HG02884 (cell line): ENCODE results near the gene ACAT1.
"Not testable (repeated sequence)": the region's sequence is repeated elsewhere in the genome, so short reads cannot be mapped to it uniquely, and the experiment has no call there.

Experiments used
- ATAC-seq: cut with Tn5 transposase; IDR thresholded peaks from one replicate; pipeline ENCODE4 v1.9.1; 2021; ENCODE audit warnings: mild to moderate bottlenecking, moderate library complexity; ENCODE audit not compliant: unreplicated experiment

Gene ACAT1

DNA sequence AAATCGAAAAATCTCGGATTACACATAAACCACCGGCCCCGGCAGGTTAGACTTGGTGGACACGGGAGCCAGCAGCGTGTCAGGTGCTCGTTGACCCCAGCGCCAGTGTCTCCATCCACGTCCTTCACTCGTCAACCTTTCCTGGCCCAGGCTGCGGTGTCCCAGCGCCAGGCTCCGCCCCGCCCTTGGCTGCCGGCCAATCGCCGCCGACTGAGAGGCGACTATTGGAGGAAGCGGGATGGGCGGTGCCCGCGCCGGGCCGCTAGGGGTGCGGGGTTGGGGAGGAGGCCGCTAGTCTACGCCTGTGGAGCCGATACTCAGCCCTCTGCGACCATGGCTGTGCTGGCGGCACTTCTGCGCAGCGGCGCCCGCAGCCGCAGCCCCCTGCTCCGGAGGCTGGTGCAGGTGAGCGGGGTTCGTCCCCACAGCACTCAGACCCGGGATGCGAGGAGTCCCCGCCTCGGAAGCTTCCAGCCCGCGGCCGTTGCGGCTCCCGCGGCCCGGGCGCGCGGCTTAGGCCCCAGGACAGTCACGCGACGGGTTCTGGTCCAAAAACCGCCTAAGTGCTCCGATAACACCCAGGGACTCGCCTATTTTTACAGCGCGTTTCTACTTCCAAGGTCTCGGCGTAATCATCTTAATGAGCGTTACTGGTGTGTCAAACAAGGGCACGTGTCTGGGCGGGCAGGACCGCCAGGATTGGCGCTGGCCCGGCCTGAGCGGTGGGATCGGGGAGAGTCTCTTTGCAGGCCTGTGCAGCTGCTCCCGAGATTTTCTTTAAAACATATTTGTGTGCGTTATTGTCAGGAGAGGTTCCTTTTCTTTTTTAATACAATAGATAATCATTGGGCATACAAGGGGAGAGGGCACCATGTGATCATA, at the start of gene ACAT1:
TSS of gene ACAT1 (plus strand) at position 294 of the 882 bp plus-strand sequence. CDS start at position 334, 40 bp downstream.
- ATAC-seq, result peak; percentile 93

DNA sequence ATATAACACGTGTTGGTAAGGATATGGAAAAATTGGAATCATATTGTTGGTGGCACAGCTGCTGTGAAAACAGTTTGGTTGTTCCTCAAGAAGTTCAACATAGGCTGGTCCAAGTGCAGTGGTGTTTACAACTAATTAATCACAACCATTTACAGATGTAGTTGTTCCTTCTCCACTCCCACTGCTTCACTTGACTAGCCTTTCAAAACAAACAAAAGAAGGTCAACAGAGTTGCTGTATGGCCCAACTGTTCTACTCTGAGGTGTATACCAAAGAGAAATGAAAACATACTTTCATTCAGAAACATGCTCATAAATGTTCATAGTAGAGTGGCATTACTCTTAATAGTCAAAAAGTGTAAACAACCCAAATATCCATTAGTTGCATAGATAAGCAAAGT, 36.6 kb upstream of the ACAT1 start:
- ATAC-seq, result no peak

DNA sequence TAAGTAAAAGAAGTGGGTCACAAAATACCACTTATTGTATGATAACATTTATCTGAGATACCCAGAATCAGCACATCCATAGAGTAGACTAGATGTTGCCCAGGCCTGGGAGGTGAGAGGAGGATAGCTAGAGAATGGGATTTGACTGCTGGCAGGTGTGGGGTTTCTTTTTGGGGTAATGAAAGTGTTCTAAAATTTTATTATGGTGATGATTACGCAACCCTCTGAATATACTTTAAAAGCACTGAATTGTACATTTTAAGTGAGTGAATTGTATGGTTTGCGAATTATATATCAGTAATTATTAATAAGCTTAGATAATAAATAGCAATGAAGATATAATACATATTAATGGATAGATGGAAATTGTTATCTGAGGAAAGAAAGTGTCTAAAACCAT, 35.7 kb upstream of the ACAT1 start:
- no peak for ATAC-seq

DNA sequence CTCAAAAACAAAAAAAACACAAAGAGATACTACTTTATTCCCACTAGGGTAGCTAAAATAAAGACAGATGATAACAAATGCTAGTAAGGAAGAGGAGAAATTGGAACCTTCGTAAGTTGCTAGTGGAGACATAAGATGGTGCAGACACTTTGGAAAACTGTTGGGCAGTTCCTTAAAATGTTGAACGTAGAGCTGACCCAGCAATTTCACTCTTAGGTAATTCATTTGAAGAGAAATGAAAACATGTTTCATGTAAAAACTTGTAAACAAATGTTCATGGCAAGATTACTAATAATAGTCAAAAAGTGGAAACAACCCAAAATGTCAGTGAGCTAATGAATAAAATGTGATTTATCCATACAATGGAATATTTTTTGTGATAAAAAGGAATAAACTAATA, 29.2 kb upstream of the ACAT1 start:
- no peak for ATAC-seq

DNA sequence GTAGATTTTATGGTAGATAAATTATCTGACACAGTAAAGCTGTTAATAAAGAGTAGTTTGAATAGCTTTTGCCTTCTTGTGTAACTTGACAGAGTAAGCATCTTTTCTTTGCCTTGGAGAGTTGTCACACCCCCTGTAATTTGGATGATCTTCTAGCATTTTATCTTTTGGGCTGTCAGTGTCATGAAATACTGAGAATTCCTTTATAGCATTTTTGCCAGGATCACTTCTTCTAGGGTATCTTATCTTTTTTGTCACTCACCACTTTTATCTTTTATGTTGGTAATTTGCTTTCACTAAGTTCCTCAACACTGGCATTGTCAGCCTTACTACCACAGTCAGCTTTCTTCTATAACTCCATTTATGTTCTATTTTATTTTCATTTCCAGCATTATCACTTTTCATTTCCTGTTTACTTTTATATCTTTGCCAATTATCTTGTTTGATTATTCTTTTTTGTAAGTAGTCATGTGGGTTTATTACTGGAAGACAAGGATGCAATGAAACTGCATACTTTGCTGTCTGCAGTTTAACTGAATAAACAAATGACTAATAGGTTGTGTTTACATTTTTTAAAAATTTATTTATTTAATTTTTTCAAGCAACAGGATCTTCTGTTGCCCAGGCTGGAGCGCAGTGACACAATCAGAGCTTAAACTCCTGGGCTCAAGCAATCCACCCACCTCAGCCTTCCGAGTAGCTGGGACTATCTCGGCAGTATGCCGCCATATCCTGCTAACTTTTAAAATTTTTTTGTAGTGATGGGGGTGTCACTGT, 28.1 kb upstream of the ACAT1 start:
- ATAC-seq, result no peak

DNA sequence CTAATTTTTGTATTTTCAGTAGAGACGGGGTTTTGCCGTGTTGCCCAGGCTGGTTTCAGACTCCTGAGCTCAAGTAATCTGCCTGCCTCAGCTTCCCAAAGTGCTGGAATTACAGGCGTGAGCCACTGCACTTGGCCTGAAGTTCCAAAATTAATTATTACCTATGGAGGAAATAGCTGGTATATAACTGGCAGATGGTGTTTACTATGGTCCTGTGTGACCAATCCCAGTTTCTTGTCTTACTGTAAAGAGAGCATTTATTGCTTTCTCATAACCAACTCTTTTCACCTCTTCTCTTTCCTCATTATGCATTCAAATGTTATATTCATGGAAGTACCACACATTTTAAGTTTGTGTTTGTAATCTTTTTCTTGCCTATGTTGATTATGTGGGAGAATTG, 24.2 kb upstream of the ACAT1 start:
- no peak for ATAC-seq

DNA sequence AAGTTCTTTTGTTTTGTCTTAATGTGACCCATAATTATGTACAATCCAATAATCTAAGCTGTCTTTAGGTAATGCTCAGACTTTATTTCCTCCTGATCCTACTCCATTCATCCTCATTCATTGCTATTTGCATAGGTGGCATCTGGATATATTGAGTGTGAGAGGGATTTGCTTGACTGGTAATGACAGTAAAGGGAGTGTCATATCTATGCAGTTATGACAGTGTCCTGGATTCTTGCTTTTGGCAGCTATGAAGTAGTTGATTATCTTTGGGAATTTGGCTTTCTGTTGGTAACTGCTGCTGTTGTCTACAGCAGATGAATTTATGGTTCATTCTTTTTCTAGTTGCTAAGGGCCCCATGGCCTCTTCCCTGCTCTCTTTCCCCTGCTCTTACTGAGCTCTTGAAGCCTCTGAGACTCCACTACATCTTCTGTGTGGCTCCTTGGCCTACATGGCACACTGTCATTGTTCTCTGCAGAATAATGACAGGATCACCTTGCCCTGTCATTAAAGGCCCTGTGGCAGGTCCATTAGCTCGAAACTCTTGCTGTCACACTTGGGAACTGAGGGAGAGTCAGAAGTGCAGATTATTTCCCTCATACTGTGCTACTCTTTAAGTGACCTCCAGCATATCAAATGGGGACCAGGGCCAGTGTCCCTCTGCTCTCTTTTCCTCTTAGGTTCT, 20.1 kb upstream of the ACAT1 start:
- no peak for ATAC-seq

DNA sequence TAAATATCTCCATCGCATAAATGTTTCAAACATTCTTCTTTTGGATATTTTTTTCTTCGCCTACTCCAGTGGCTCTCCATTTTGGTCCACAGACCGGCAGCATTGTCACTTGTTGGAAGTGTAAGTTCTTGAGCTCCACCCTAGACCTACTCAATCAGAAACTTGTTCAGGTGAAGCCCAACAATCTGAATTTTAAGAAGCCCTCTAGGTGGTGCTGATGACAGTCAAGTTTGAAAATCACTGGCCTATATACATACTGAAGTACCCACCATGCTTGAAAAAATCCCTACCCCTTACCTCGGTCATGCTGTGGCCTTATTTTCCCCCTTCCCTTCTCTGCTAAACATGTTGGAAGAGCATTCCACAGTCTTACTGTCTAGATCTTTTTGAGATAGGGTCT, 10.2 kb upstream of the ACAT1 start:
- ATAC-seq, result no peak

DNA sequence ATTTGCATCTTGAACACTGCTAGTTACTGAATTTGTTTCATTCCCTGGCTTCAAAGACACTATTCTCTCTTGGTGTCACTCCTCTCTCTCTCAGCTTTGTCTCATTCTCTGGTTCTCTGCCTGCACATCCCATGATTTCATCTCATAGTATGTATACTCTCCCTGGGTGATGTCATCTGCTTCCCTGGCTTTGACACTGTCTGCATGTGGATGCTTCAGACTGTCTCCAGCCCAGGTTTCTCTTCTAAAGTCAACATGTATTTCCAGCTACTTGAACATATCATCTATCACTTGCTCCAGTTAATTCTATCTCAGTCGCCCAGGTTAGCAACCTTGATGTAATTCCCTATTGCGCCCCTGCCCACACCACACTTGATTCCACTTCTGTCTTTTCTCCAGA, 9.3 kb upstream of the ACAT1 start:
- ATAC-seq, result no peak

DNA sequence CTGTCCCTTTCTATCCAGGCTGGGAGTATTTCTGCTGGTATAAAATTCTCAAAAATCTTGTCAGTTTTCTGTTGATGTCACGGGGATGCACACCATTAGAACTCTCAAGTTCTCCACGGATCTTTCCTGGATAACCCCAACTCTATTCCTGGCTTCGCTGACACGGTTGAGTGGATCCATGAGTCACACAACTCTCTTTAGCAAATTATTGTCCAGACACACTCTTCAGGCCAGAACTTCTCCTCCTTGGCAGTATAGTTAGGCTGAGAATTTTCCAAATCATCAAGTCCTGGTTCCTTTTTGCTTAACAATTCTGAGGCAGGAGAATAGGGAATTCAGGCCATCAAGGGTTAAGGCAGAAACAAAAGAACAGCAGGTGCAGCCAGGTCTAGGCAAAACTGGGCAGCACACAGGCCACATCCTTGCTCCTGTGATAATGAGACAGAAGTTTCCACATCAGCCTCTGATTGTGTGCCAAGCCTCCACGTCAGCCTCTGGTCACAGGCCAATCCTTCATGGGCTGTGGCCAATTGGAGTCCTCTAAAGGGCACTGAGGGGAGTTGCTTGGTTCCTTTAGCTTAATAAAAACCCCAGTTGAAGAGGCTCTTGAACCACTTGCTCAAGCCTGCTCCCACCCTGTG, 5.7 kb upstream of the ACAT1 start:
- ATAC-seq, result no peak

DNA sequence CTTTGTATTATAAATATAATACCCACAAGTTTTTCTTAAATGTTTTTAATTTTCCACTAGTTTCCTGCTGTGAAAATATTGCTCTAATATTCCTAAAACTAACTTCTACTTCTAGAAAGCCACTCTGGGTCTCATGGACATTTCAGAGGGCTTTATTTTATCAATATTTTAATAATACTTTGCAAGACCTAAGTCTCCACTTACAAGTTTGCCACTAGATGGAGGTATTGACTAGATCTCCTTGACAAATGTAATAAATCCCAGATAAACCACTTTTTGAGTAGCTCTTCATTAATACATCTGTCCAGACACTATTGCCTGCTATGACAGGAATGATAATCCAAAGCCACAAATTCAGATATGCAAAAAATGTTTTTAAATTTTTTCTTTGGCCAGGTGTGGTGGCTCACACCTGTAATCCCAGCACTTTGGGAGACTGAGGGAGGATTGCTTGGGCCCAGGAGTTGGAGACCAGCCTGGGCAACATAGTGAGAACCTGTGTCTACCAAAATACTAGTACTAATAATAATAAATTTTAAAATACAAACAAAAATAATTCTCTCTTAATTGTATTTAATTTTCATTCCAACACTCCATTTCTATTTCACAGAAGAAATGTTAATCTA, 3.5 kb upstream of the ACAT1 start:
- ATAC-seq, result no peak

DNA sequence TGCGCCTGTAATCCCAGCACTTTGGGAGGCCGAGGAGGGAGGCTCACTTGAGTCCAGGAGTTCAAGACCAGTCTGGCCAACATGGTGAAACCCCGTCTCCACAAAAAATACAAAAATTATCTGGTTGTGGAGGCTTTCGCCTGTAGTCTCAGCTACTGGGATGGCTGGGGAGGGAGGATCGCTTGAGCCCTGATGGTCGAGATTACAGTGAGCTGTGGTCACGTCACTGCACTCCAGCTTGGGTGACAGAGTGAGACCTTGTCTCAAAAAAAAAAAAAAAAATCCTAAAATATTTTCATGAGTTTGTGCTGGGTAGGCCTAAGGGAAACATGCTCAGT, 462 bp upstream of the ACAT1 start:
- ATAC-seq, result not testable (repeated sequence)

DNA sequence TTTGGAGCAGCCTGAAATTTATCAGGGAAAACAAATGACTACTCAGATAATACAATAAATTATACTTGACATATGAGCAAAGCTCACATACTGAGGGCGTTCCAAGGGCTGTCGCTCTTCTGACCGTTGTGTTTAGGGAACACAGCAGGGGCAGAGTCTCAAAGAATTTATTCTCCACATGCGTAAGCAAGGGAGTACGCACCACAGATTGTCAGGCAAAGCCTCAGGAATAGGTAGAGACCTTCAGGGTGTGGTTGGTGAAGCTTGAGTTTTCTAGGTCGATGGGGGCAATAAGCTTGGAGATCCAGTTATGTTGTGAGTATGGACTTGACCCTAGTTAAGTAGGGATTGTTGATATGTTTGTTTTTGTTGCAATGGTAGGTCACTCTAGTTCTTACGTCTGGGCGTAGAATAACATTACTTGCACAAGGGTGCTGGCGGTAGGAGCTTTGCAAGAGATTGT, 830 bp downstream of the ACAT1 start:
- no peak for ATAC-seq

DNA sequence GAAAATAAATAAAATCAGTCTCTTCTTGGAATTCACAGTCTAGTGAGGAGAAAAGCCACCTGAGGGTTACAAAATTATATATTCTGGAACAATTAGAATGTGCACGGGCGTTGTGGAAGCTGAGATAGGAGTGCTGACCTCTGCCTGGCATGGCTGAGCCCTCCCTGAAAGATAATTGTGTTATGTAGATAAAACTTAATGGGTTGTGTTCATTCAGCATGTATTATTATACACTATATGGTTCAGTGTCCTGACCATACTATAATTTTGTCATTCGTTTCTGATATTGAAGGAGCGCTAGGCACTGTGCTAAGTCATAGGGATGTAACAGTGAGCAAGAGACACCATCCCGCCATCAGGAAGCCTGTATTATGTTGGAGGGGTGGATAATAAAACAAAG, 3.7 kb downstream of the ACAT1 start:
- no peak for ATAC-seq

DNA sequence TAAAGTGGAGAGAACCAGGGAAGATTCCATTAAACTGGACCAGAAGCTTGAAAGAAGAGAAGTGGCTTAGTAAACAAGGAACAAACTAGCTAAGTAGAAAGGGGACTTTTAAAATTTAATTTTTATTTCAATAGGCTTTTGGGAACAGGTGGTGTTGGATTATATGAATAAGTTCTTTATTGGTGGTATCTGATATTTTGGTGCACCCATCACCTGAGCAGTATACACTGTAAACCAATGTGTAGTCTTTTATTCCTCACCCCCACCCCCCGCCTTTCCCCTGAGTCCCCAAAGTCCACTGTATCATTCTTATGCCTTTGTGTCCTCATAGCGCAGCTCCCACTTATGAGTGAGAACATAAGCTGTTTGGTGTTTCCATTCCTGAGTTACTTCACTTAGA, 7.4 kb downstream of the ACAT1 start:
- ATAC-seq, result no peak

DNA sequence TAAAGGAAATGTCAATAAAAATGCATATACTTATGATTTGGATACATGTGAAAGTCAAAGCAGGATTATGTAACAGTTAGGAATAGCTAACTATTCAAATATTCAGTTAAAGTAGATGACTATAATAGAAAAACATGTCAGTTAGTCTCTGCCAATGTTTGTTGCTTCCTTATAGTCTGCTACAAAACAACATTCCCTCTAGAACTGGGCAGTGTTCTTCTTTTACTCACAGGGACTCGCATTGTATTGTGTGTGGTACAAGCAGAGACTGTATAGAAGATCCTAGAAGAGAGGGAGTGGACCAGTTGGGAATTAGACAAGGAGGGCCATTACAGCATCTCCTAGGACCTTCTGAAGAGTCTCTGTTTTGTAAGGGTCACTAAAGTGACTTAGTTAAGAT, 10.6 kb downstream of the ACAT1 start:
- ATAC-seq, result no peak

DNA sequence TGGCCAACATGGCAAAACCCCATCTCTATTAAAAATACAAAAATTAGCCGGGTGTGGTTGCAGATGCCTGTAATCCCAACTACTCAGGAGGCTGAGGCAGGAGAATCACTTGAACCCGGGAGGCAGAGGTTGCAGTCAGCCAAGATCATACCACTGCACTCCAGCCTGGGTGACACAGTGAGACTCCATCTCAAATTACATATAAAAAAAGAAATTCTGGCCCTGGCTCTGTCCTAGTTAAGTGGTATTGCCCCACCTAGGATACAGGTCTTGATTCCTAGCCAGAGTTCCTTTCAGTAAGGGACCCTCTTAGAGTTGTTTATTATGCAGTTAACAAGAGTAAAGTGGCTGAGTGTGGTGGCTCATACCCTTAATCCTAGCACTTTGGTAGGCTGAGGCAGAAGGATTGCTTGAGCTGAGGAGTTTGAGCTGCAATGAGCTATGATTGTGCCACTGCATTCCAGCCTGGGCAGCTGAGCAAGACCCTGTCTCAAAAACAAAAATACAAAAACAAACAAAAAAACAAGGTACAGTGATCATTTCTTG, 11.7 kb downstream of the ACAT1 start:
- not testable (repeated sequence) for ATAC-seq

DNA sequence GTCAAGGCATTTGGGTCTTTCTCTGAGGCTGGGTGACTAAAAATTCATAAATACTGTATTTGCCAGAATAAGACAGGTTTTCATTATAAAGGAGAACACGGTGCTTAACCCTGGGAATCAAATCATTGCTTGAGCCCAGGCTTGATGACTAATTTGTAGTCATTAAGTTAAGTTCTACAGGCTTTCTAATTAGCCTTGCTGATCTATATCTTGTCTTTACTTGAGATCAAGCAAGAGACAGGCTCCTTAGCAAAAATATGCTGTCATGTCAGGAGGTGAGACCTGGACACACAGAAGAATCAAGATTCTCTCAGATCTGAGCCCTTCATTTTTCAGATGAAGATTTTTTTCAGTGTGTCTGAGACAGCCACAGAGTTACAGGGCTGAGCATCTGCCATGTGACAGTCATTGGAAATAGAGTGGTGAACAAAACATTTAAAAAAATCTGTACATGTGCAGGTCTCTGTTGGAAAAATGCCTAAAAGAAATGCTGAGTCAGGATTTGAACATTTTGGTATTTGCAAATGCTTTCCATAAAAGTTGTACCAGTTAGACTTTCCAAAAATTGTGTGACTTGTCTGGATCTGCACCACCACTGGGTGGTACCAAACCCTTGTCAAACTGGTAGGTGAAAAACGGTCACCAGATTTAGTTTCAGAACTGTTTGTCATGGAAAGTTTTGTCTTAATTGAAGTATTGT, 14.6 kb downstream of the ACAT1 start:
- ATAC-seq, result no peak

DNA sequence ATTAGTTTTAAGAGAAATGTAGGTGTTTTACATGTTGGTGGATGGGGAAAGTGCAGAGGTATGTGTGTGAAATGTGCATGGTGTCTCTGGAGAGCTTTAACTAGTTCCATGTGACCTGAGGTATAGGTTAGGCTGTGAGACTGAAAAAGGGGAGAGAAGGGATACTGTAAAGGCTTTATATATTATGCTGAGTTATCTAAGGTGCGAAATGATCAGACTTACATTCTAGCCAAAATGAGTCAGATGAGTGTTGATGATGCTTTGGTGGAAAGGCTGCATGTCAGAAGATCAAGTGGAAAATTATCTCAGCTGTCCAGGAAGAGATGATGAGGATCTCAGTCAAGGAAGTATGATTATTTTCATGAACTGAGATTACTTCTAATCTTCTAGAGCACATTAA, 15.8 kb downstream of the ACAT1 start:
- ATAC-seq, result no peak

DNA sequence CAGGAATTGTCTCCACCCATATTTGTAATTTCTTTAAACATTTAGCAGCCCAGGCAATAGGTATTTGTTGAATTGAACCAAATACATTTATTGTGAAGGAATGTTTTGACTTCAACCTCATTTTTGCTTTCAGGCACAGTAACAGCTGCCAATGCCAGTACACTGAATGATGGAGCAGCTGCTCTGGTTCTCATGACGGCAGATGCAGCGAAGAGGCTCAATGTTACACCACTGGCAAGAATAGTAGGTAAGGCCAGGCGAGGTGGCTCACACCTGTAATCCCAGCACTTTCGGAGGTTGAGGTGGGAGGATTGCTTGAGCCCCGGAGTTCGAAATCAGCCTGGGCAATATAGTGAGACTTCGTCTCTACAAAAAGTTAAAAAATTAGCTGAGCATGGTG, 20.9 kb downstream of the ACAT1 start:
- ATAC-seq, result no peak
